Left lobe of liver (tissue), 2 donors: ENCODE results near the gene LUZP4. TPM values are rescaled to one million over a fixed set of nuclear protein-coding genes. Genes with fewer than 3 reads are reported as not detected.
"Not testable (repeated sequence)": the region's sequence is repeated elsewhere in the genome, so short reads cannot be mapped to it uniquely, and the experiment has no call there.

Experiments used
- ATAC-seq: fragments of 200-7000 bp; cut with Tn5 transposase; one replicate; pipeline ENCODE4 v1.9.1; 2020; ENCODE audit warnings: mild to moderate bottlenecking, moderate library complexity
- DNase-seq: peaks from one replicate; pipeline ENCODE4 v3.0.0-alpha.2; 2020; ENCODE audit warnings: low spot score
- total RNA-seq: library from RNA; stranded (reverse); gene quantifications from one replicate; pipeline ENCODE4 v1.2.1, GENCODE V29; 2021
- donor health status: DM: no; HTN: no; CAD: no; lungs with moderate emphysema.
- donor health status: DM: no; HTN: yes; CAD: no.

LUZP4 gene
- total RNA-seq: not detected

- DNase-seq (no peak), ATAC-seq (no peak)
These were observed at the start of gene LUZP4 for GRCh38 chrX:115289465-115289864. Gene LUZP4, plus strand, starts transcription at chrX:115289715. Its CDS starts 45 bp downstream, at chrX:115289760.

- DNase-seq (no peak), ATAC-seq (no peak)
These were observed 37.9 kb upstream of the LUZP4 start for GRCh38 chrX:115251458-115252233.

- ATAC-seq (no peak), DNase-seq (no peak)
These were observed 34.5 kb upstream of the LUZP4 start for GRCh38 chrX:115255003-115255402.

- ATAC-seq (no peak), DNase-seq (no peak)
These were observed 31.8 kb upstream of the LUZP4 start for GRCh38 chrX:115257711-115258110.

GRCh38 chrX:115259238-115259875, 30.2 kb upstream of the LUZP4 start:
- no peak for ATAC-seq

GRCh38 chrX:115260330-115260729, 29.2 kb upstream of the LUZP4 start:
- ATAC-seq: no peak

More at GRCh38 chrX:115259238-115259875, 30.2 kb upstream of the LUZP4 start:
- no peak for DNase-seq

GRCh38 chrX:115261148-115261547, 28.4 kb upstream of the LUZP4 start:
- DNase-seq (no peak), ATAC-seq (no peak)

More at GRCh38 chrX:115260330-115260729, 29.2 kb upstream of the LUZP4 start:
- DNase-seq: no peak

- DNase-seq: no peak
- ATAC-seq: no peak
These were observed 25.5 kb upstream of the LUZP4 start for GRCh38 chrX:115264009-115264408.

- ATAC-seq (no peak), DNase-seq (no peak)
These were observed 23.2 kb upstream of the LUZP4 start for GRCh38 chrX:115266300-115266699.

GRCh38 chrX:115268421-115268820, 21.1 kb upstream of the LUZP4 start:
- ATAC-seq (peak; percentile 66), DNase-seq (no peak)

GRCh38 chrX:115269051-115269683, 20.3 kb upstream of the LUZP4 start:
- ATAC-seq (no peak), DNase-seq (no peak)

GRCh38 chrX:115284877-115285276, 4.6 kb upstream of the LUZP4 start:
- DNase-seq: no peak
- ATAC-seq: no peak

GRCh38 chrX:115297189-115297588, 7.7 kb downstream of the LUZP4 start:
- ATAC-seq (no peak), DNase-seq (no peak)

- DNase-seq: no peak
- ATAC-seq: no peak
These were observed 21.6 kb downstream of the LUZP4 start for GRCh38 chrX:115311139-115311538.

GRCh38 chrX:115311601-115312001, 22.1 kb downstream of the LUZP4 start:
- no peak for ATAC-seq
- DNase-seq: no peak

GRCh38 chrX:115318139-115318538, 28.6 kb downstream of the LUZP4 start:
- ATAC-seq (no peak), DNase-seq (no peak)

GRCh38 chrX:115322375-115322774, 32.9 kb downstream of the LUZP4 start:
- ATAC-seq: no peak

GRCh38 chrX:115324194-115324593, 34.7 kb downstream of the LUZP4 start:
- ATAC-seq (no peak), DNase-seq (no peak)

More at GRCh38 chrX:115322375-115322774, 32.9 kb downstream of the LUZP4 start:
- no peak for DNase-seq

- DNase-seq, ATAC-seq: not testable (repeated sequence)
These were observed 39.8 kb downstream of the LUZP4 start for GRCh38 chrX:115329282-115329681.

- no peak for DNase-seq
- ATAC-seq: peak; percentile 88
These were observed 41.1 kb downstream of the LUZP4 start for GRCh38 chrX:115330498-115331168.

GRCh38 chrX:115332832-115333231, 43.3 kb downstream of the LUZP4 start:
- ATAC-seq: no peak
- DNase-seq: no peak
